Measurements from ENCODE around the gene TP53TG5.

TP53TG5 gene

GRCh38 chr20:45378191-45378590 is at the start of gene TP53TG5:
Gene TP53TG5 (minus strand): TSS chr20:45378325. CDS start chr20:45378236, 89 bp downstream.
- no peak for DNase-seq (ENCODE audit: low read depth)

GRCh38 chr20:45427236-45428149 is 49.4 kb upstream of the TP53TG5 start:
- no peak for DNase-seq (ENCODE audit: low read depth)

GRCh38 chr20:45426320-45427016 is 48.3 kb upstream of the TP53TG5 start:
- no peak for DNase-seq (ENCODE audit: low read depth)

GRCh38 chr20:45425561-45425960 is 47.4 kb upstream of the TP53TG5 start:
- no peak for DNase-seq (ENCODE audit: low read depth)

GRCh38 chr20:45423700-45424099 is 45.6 kb upstream of the TP53TG5 start:
- DNase-seq (ENCODE audit: low read depth): no peak

- DNase-seq (ENCODE audit: low read depth): no peak
These were observed 42.0 kb upstream of the TP53TG5 start for GRCh38 chr20:45420125-45420524.

- DNase-seq (ENCODE audit: low read depth): no peak
These were observed 41.3 kb upstream of the TP53TG5 start for GRCh38 chr20:45419188-45420091.

- no peak for DNase-seq (ENCODE audit: low read depth)
These were observed 38.8 kb upstream of the TP53TG5 start for GRCh38 chr20:45416917-45417316.

GRCh38 chr20:45415822-45416637 is 37.9 kb upstream of the TP53TG5 start, which contains the start of gene PIGT:
Gene PIGT (plus strand): TSS chr20:45416141. CDS start chr20:45416157, 16 bp downstream.
- peak; percentile 78 for DNase-seq (ENCODE audit: low read depth)

GRCh38 chr20:45413479-45413878 is 35.4 kb upstream of the TP53TG5 start:
- no peak for DNase-seq (ENCODE audit: low read depth)

GRCh38 chr20:45412653-45413052 is 34.5 kb upstream of the TP53TG5 start:
- DNase-seq (ENCODE audit: low read depth): no peak

- no peak for DNase-seq (ENCODE audit: low read depth)
These were observed 32.8 kb upstream of the TP53TG5 start for GRCh38 chr20:45410887-45411286.

GRCh38 chr20:45409521-45410272 is 31.6 kb upstream of the TP53TG5 start:
- DNase-seq (ENCODE audit: low read depth): no peak

- DNase-seq (ENCODE audit: low read depth): no peak
These were observed 30.6 kb upstream of the TP53TG5 start for GRCh38 chr20:45408646-45409213.

GRCh38 chr20:45407783-45408645 is 29.9 kb upstream of the TP53TG5 start, which contains the start of gene DBNDD2:
Gene DBNDD2 (plus strand): TSS chr20:45408289. CDS start chr20:45408468, 179 bp downstream.
- no peak for DNase-seq (ENCODE audit: low read depth)

- no peak for DNase-seq (ENCODE audit: low read depth)
These were observed 29.1 kb upstream of the TP53TG5 start for GRCh38 chr20:45407067-45407745.

GRCh38 chr20:45406260-45407066 is 28.3 kb upstream of the TP53TG5 start:
- DNase-seq (ENCODE audit: low read depth): no peak
